Activated T-helper 1 cell treated with anti-CD3 and anti-CD28 coated beads, Interleukin-2, amount 50 U/mL, for 16 hours (primary cell): Measurements from ENCODE around the gene SLC16A8.
"Not testable (repeated sequence)": the region's sequence is repeated elsewhere in the genome, so short reads cannot be mapped to it uniquely, and the experiment has no call there.

Source experiments
- DNase-seq, 2 donors: peaks; one replicate each; pipeline ENCODE4 v3.0.0-alpha.2; 2020; ENCODE audit warnings: low read depth in 1 of 2, low spot score in 1 of 2

SLC16A8 gene

DNA sequence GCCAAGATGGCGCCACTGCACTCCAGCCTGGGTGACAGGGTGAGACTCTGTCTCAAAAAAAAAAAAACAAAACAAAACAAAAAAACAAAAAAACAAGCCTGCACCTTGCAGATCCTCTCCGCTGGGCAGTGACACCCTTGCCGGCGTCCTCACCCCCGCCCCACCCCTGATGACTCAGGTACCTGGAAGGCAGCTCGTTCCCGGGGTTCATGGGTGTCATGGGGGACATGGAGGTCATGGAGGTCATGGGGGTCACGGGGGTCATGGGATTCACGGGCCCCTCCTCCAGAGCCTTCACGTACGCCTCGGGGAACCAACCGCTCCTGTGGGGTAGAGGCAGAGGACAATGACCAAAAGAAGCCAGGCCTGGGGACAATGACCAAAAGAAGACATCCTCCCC, 3.0 kb upstream of the SLC16A8 start:
- no peak for DNase-seq

- no peak for DNase-seq
Measured at GRCh38 chr22:38086001-38086845, 2.2 kb upstream of the SLC16A8 start.

- DNase-seq, result no peak
Measured at GRCh38 chr22:38085501-38085900, 1.5 kb upstream of the SLC16A8 start.

DNA sequence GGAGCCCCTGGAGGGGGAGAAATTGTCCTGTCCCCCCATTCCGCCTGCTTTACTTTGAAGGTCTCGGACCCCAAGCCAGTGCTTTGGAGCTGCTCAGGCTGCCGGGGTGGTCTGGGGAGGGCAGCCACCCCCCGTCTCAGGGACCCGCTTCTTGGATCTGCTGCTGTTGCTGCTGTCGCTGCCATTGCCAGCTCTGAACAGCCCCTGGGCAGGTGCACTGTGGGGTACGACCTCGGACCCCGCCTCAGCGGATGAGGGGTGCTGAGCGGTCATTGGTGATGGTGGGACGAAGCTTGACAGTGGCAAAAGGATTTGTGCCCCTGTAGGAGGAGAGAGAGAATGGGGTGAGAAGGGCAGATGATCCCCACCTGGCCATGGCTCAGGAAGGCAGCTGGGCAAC, 1.1 kb upstream of the SLC16A8 start:
- no peak for DNase-seq

DNA sequence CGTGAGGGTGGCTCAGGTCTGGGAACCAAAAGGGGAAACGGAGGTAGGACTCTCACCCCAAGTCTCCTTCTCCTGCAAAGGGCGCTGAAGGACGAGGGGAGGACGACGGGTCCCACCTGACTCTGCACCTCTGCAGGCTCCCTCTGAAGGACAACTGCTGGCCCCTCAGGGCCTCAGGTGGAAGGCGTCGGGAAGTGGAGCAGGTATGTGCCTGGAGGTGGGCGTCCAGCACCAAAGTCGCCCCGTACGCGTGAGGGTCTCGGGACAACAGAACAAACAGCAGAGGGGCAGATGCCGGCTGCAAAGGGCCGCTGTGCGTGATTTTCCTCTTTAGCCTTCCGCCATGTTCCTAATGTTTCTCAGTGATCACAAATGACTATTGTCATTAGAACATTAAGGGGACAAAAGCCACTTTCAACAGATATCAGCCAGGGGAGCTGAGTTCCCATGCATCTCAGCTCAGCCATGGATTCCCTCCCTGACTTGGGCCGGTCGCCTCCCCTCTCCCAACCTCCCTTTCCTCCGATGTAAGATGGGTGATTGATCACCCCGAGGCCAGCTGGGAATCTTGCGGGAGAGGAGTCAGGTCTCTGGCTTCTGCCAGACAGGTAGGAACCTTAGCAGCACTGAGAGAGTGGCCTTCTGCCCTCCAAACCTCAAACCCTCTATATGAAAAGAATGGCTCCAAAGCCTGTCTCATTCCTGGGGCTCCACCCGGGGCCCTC, 836 bp downstream of the SLC16A8 start:
- no peak for DNase-seq

GRCh38 chr22:38081941-38082828, 1.8 kb downstream of the SLC16A8 start:
- no peak for DNase-seq

- DNase-seq, result no peak
Measured at GRCh38 chr22:38081636-38081940, 2.4 kb downstream of the SLC16A8 start.

DNA sequence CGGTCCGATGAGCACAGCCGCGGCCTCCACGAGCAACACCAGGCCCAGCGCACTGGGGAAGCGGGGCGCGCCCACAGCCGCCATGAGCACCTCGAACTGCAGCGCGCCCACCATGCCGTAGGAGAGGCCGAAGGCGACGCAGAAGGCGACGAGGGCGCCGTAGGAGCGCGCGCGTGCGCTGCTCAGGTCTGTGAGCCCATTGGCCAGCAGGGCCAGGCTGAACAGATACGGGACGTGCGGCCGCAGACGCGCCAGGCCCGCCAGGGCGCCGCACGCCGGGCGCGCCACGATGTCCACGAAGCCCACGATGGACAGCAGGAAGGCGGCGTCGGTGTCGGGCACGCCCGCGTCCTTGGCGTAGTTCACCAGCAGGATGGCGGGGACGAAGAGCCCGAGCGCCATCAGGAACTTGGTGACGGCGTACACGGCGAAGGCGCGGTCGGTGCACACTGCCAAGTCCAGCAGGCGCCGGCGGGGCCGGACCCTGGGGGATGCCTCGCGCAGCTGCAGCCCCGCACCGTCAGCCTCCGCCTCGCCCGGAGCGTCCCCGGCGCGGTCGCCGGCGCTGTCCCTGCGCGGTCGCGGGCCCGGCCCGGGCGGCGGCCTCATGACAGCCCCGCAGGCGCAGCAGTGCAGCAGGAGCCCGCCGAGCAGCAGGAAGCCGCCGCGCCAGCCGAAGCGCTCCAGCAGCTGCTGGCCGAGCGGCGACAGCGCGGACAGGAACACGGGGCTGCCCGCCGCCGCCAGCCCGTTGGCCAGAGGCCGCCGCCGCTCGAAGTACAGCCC, 2.9 kb downstream of the SLC16A8 start:
- no peak for DNase-seq

- no peak for DNase-seq
Measured at GRCh38 chr22:38080474-38080849, 3.5 kb downstream of the SLC16A8 start.

- no peak for DNase-seq
Measured at GRCh38 chr22:38079804-38080203, 4.2 kb downstream of the SLC16A8 start.

- not testable (repeated sequence) for DNase-seq
Measured at GRCh38 chr22:38079208-38079607, 4.8 kb downstream of the SLC16A8 start.

DNA sequence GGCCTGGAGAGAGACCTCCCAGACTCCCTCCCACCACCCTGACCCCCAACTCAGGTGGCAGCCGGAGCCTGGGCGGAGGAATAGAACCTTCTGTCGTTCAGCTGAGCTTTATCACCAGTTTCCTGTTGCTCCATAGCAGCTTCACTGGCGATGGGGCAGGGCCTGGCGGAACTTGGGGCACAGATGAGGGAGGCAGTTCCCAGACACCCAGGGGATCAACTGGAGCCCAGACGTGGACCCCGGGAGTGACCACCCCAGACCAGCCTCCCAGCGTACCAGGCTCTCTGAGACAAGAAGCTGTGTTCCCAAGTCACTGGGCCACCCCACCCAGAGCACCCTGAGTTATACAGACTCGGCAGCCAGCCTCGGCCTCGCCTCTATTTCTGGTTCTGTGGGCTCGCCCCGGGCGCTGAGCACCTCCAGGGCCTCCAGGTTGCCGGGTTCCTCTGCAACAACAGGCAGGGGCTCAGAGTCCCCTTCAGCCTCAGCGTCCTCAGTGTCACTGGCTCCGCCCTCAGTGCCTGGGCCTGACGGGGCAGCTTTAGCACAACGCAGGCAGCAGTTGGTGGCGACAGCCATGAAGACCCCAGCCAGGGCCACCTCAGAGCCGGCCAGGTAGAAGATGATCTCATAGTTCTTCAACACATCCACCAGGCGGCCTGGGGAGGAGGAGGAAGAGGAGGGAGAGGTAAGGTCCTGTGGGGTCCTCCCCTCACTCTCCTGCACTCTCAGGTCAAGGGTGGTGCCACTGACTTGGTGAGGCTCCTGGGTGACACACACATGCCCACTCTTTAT, 5.7 kb downstream of the SLC16A8 start:
- no peak for DNase-seq

GRCh38 chr22:38077595-38077994, 6.4 kb downstream of the SLC16A8 start:
- no peak for DNase-seq

DNA sequence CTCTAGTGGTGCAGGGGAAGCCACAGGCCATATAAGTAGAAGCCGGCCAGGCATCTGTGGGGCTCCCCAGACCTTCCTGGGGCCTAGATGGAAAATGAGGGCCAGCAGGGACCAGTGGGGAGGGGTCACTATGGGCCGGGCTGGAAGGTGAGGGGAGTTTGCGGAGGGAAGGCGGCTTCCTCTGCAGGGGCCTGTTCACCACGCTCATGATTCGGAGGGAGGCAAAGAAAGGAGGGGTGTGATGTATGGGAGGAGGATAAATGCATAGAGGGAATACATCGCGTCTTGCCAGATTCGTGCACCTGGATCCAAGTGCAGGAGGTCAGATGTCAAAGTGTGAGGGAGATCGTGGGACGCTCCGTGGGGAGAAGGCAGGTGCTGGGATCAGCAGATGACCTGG, 6.9 kb downstream of the SLC16A8 start:
- no peak for DNase-seq

- no peak for DNase-seq
Measured at GRCh38 chr22:38075961-38076360, 8.0 kb downstream of the SLC16A8 start.

DNA sequence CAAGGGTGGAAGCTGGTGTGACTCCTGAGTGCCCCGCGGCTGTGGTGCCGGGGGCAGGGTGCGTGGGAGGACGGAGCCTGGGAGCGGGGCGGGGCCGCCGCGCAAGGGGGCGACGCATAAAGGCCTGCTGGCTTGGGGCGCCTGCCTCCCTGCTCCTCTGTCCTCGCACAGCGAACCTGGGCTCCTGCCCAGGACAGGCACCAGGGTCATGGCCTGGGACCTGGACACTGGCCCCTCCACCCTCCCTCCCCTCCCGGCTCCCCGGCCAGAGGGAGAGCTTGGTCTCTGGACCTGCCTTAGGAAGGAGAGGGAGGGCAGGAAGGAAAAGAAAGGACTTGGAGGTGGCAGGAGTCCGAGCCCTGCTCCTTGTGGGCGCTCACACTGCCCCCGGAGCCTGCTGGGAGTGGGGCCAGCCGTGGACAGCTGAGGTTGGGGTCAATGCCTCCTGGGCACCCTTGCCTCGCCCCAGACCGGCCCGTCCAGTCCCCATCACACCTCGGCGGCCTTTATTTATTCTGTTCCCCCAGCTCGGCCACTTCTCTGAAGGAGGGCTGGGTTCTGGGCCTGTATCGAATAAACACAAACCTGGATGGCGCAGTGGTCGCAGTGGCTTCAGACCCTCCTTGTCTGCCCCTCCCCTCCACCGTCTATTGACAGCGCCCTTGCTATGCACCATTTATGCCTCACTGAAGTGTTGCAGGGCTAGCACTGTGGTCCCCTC, 8.7 kb downstream of the SLC16A8 start:
- DNase-seq, result no peak

- no peak for DNase-seq
Measured at GRCh38 chr22:38074181-38075104, 9.5 kb downstream of the SLC16A8 start.
